Neutrophil (primary cell): ENCODE measurements around the gene ANKIB1.

Source experiments
- H3K27ac ChIP-seq: fragments of 200-600 bp; sonication (generic); 2 replicates; pipeline ENCODE4 v1.5.1; 2016; ENCODE audit warnings: mild to moderate bottlenecking, moderate library complexity
- H3K27me3 ChIP-seq: fragments of 200-600 bp; sonication (generic); 2 replicates; pipeline ENCODE4 v1.6.0; 2016; ENCODE audit warnings: mild to moderate bottlenecking
- H3K36me3 ChIP-seq: fragments of 200-600 bp; sonication (generic); 2 replicates; pipeline ENCODE4 v1.5.1; 2017
- H3K4me1 ChIP-seq, 2 experiments: fragments of 200-600 bp in 1 of 2; sonication (generic) in 1 of 2; 1 replicate in 1 of 2; 2 replicates in 1 of 2; pipeline versions ENCODE4 v1.5.1 to v1.6.1; 2013 to 2016; ENCODE audit warnings: low read depth in 1 of 2, low read length in 1 of 2, mild to moderate bottlenecking in 1 of 2, moderate library complexity in 1 of 2; ENCODE audit not compliant: control insufficient read depth in 1 of 2, insufficient read depth in 1 of 2
- H3K4me3 ChIP-seq, 2 experiments: fragments of 200-600 bp in 1 of 2; sonication (generic) in 1 of 2; 1 replicate in 1 of 2; 2 replicates in 1 of 2; pipeline ENCODE4 v1.5.1; 2013 to 2016; ENCODE audit warnings: low read depth in 1 of 2, low read length in 1 of 2, mild to moderate bottlenecking in 1 of 2, moderate library complexity in 1 of 2
- H3K9me3 ChIP-seq: fragments of 200-600 bp; sonication (generic); 2 replicates; pipeline ENCODE4 v1.5.1; 2016
- TF ChIP-seq, protein P1 (sequence below): fragments of 200-600 bp; sonication (generic); IDR thresholded peaks from 2 replicates; pipeline ENCODE4 v1.5.1; 2016; ENCODE audit warnings: antibody characterized with exemption

The ANKIB1 gene

DNA sequence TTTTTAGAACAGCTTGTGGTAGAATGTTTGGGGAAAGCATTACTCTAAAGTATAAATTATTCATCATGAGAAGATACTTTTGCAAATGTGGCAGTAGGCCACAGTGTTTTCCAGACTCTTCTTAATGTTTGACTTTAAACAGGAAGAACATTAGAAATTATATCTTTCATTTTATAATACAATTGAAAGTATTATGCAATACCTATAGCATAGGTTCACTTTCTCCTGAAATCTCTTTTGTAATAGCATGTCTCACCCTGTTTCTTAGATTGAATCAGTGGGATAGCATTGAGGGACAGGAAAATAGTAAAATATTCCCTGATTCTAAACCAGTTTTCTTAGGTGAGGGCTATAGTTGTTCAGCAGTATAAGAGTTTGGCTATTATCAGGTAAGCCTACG is 23.1 kb downstream of the ANKIB1 start:
- no peak overlapping the region for H3K27ac ChIP-seq
- TF ChIP-seq, protein P1, sequence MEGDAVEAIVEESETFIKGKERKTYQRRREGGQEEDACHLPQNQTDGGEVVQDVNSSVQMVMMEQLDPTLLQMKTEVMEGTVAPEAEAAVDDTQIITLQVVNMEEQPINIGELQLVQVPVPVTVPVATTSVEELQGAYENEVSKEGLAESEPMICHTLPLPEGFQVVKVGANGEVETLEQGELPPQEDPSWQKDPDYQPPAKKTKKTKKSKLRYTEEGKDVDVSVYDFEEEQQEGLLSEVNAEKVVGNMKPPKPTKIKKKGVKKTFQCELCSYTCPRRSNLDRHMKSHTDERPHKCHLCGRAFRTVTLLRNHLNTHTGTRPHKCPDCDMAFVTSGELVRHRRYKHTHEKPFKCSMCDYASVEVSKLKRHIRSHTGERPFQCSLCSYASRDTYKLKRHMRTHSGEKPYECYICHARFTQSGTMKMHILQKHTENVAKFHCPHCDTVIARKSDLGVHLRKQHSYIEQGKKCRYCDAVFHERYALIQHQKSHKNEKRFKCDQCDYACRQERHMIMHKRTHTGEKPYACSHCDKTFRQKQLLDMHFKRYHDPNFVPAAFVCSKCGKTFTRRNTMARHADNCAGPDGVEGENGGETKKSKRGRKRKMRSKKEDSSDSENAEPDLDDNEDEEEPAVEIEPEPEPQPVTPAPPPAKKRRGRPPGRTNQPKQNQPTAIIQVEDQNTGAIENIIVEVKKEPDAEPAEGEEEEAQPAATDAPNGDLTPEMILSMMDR: no peak

DNA sequence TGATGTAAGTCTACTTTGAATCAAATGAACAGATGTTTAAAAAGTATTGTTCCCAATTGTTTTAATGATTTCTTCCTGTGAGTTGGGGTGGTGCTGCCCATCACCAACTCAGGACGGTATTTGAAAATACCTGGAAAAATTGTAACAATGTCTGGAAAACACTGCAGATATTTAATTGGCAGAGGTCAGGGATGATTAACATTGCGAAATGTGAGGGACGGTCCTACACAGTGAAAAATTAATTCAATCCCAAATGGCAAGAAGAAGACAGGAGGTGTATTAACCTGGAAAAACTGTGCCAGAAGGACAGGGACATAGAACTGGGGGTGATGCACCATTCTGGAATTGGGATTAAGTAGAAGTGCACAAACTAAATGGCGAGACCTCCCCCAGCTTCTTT is 29.6 kb downstream of the ANKIB1 start:
- Histone ChIP-seq H3K27ac (no peak overlapping the region), H3K36me3 (no peaks in the 10 kb centered on the region), H3K9me3 (no peaks in the 10 kb centered on the region), H3K4me1 (no peaks in the 10 kb centered on the region), H3K4me3 (no peak overlapping the region), H3K27me3 (no peaks in the 10 kb centered on the region)
- TF ChIP-seq, protein P1: no peak

More for the DNA sequence above, 23.1 kb downstream of the ANKIB1 start:
- Histone ChIP-seq H3K9me3 (no peaks in the 10 kb centered on the region), H3K4me3 (no peak overlapping the region), H3K36me3 (no peaks in the 10 kb centered on the region), H3K4me1 (no peaks in the 10 kb centered on the region), H3K27me3 (no peaks in the 10 kb centered on the region)

DNA sequence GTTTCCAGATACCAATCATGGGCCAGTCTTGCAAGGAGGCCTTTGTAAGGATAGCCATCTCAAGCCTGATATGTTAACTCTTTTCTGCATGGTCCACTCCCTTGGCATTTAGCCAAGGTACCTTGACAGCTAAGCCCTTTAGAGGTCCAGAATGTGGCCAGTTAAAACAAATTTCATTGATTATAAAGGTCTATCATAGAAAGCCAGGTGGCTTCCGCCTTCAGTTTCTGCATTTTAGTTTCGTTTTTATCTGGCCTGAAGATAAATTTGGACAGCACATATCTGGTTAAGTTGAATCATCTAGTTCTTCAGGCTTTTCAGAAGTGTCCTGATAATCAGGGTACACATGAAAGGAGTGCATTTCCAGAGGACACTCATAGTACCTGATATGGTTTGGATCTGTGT is 30.7 kb downstream of the ANKIB1 start:
- Histone ChIP-seq H3K27ac (no peak overlapping the region), H3K36me3 (no peaks in the 10 kb centered on the region), H3K4me3 (no peak overlapping the region), H3K4me1 (no peaks in the 10 kb centered on the region), H3K9me3 (no peaks in the 10 kb centered on the region), H3K27me3 (no peaks in the 10 kb centered on the region)
- TF ChIP-seq, protein P1: no peak

GRCh38 chr7:92279396-92280031 is 33.7 kb downstream of the ANKIB1 start:
- H3K9me3 ChIP-seq: no peaks in the 10 kb centered on the region
- no peak overlapping the region for H3K4me3 ChIP-seq
- H3K27ac ChIP-seq: no peak overlapping the region
- TF ChIP-seq, protein P1: no peak
- H3K4me1 ChIP-seq: no peaks in the 10 kb centered on the region
- H3K36me3 ChIP-seq: no peaks in the 10 kb centered on the region
- H3K27me3 ChIP-seq: no peaks in the 10 kb centered on the region

DNA sequence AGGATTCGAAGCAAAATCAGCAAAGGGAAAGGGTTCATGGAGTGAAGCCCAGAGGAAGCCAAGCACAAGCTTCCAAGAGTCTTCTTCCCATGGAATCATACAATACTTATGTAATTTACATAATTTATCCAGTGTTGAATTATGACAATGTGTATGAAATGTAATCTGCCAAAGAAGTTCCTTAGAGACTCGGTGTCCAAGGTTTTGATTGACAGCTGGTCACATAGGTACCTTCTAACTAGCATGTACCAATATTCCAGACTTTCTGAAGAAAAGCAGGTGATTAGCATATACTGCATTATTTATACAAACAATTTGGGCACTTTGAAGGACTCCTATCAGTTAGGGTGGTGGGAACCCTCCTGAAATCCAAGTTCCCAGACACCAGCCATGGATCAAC is 35.3 kb downstream of the ANKIB1 start:
- Histone ChIP-seq H3K27me3 (no peaks in the 10 kb centered on the region), H3K27ac (no peak overlapping the region), H3K4me3 (no peak overlapping the region), H3K9me3 (no peaks in the 10 kb centered on the region), H3K36me3 (no peaks in the 10 kb centered on the region), H3K4me1 (no peaks in the 10 kb centered on the region)
- TF ChIP-seq, protein P1: no peak
